ENCODE measurements around the gene GLG1.
A peak's percentile ranks its signal among the peaks of the same experiment; 100 is the strongest.

Gene GLG1

DNA sequence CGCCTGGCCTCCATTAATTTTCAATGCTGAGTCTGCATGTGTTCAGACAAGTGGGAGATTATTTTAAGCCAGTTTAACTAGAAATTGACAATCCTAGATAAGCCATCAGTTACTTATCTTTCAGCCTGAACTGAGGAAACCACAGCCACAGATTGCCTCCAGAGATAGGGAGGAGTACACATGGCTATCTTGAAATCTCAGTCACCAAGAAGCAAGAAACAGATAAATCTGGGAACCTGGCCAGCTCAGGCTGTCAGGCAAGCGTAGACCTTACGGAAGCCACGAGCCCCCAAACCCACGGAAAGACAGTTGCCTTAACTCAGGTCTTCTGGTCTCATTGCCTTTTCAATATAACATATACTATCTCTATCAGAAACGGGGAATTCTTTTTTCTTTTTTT lies 2.0 kb upstream of the GLG1 start:
- DNase-seq (ENCODE audit: low read depth), result no peak

DNA sequence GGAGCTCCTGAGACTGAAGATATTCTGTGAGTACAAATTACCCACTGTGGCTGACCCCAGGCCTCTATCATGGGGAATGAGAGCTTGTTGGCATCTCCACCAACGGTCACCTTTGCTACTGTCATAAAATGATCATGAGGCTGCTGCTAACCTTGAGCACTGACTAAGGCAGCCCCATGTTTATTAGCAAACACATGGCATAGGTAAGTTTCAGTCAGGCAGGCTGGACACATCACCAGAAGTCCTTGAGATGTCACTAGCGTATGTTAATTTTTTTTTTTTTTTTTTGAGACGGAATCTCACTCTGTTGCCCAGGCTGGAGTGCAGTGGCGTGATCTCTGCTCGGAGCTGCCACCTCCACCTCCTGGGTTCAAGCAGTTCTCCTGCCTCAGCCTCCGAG lies 1.5 kb upstream of the GLG1 start:
- DNase-seq (ENCODE audit: low read depth), result no peak

DNA sequence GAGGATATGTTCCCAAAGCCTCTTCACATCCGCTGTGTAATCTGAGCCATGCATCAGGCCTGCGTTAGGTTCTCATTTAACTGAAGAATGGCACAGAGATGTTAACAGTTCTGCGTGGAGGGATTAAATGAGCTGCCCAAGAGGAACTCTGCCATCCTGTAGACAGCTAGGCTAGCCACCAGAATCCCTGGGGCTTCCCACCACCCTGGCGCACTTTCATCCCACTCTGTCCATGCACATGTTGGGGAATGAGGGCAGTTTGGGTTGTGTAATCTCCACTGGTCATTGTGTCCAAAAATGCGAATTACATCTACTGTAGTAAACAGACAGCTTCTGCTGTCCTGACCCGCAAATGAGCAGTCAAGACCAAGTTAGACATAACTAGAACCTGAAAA lies 1.0 kb upstream of the GLG1 start:
- DNase-seq (ENCODE audit: low read depth), result peak; percentile 65

DNA sequence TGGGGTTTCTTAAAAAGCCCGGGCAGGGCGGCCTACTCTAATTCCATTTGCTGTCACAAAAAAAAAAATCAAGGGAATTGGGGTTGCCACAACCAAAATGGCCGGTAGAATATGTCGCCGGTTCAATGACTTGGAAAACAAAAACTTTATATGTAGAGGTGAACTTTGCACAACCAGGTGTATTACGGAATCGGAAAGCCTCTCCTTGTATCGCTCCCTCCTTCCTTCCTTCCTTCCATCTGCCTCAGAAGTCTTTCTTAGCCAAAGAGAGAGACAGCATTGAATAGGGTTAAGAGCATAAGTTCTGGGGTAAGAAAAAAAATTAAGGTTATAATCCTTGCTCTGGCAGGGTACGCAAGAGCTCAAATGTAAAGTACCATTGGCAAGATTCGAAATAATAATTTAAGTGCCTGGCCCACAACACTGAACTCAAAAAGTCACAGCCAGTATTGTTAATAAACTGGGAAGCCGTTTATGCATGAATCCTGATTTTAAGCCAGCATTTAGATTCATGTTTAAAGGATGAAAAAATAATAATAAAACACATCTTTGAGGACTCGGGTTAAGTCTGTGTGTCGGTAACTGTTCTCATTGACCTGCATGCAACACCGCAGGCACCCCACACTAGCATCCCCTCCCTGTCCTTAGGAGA lies 522 bp upstream of the GLG1 start:
- no peak for DNase-seq (ENCODE audit: low read depth)

DNA sequence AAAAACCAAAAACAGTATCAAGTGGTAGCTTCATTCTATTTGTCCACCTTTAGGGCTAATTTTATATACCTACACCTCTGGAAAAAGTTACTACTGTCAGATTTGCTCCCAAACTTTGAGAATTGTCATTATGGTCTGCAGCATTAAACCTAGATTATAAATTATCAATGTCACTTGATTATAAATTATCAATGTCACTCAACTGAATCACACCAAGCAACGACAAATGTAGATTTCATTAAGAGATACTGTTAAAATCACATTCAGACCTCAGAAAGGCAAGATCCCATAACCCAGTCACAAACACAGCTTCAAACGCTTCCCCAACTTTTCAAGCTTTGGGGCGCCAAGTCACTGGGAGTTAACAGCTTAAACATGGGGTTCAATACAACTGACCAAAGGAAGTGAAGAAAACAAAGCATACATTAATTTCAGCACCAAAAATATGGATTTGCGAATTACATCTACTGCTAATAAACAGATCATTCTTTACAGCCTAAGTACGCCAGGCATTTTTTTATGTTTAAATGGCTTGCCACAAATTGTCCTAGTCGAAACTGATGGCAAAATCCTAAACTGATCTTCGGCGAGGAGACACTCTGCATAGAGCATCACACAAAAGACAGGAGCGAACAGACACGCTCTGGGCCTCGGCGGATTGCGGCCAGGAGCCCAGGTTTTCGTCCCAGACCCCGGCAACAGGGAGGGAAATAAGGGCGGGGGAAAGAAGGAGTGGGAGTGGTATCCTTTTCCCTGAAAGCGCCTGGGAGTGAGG lies 981 bp downstream of the GLG1 start:
- DNase-seq (ENCODE audit: low read depth), result no peak

DNA sequence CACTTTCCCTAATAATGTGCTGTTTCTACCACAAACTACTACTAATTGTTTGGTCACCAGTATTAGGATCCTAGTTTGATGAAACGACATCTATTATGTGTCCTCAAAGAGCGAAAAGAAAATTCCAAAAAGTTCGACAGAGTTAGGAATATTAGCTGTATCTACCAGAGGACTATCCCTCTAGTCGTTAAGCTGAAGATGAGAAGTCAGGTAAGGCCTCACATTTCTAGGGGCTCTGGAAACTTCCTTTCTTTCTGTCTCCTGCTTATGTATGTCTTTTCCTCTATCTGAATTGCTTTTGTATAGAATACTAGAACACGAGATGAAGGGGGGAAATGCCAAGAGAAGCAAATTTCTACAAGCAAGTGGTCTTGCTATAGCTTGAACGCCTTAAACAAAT lies 1.6 kb downstream of the GLG1 start:
- DNase-seq (ENCODE audit: low read depth), result no peak

DNA sequence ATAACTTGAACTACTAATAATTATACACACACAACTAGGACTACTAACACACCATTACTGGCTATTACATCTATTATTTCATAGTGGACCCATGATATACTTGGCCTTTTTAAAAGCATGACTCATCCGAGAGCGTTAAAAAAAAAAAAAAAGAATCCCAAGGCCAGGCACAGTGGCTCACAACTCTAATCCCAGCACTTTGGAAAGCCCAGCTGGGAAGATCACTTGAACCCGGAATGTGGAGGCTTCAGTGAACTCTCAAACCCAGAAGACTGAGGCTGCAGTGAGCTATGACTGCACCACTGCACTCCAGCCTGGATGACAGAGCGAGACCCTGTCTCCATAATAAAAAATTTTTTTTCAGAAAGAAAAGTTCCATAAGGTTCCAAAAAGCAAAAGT lies 3.1 kb downstream of the GLG1 start:
- DNase-seq (ENCODE audit: low read depth), result peak; percentile 44

DNA sequence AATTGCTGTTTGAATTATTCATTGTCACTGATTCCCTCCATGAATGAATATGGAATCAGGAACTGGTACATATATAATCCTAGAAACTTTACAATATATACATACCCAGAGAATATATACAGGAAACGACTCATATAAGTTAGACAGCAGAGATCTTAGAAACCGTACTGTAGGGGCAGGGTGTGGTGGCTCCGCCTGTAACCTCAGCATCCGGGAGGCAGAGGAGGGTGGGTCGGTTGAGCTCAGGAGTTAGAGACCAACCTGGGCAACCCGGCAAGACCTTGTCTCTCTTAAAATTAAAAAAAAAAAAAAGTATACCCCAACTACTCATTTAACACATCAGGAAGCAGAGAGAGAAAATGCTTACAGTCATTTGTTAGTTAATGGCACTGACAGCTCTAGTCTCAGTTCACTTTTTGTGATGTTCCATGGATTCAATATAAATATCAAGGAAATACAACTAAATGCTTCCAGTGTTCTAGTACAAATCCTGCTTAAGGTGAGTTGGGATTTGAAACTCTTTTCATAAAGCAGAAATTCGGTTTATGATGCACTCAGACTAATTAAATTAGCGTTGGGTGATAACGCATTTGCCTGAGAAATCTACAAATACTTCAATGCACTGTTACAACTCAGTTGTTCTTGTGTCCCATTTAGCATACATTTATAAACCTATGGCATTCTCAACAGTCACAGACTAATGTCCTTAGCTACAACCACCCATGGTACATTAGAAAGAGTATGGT lies 5.6 kb downstream of the GLG1 start:
- DNase-seq (ENCODE audit: low read depth), result no peak

DNA sequence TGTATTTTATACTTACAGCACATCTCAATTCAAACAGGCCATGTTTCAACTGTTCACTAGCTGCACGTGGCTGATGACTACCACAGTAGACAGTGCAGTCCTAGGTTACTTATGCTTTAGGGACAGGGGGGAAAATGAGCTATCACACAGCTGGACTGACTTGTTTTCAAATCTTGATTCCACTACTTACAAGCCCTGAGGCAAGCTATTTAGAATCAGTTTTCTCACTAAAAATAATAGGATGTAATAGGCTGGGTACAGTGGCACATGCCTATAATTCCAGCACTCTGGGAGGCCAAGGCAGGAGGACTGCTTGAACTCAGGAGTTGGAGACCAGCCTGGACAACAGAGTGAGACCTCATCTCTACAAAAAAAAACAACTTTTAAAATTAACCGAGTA lies 10.3 kb downstream of the GLG1 start:
- no peak for DNase-seq (ENCODE audit: low read depth)

DNA sequence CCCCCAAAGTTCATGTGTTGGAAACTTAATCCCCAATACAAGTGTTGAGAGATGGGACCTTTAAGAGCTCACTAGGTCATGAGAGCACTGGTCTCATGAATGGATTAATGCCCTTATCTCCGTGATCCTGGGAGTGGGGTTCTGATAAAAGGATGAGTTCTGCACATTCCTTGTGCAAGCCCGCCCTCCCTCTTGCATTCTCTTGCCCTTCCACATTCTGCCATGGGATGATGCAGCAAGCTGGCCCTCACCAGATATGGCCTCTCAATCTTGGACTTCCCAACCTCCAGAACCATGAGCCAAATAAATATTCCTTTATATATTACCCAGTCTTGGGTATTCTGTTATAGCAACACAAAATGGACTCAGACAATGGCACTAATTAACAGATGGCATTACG lies 14.1 kb downstream of the GLG1 start:
- no peak for DNase-seq (ENCODE audit: low read depth)

DNA sequence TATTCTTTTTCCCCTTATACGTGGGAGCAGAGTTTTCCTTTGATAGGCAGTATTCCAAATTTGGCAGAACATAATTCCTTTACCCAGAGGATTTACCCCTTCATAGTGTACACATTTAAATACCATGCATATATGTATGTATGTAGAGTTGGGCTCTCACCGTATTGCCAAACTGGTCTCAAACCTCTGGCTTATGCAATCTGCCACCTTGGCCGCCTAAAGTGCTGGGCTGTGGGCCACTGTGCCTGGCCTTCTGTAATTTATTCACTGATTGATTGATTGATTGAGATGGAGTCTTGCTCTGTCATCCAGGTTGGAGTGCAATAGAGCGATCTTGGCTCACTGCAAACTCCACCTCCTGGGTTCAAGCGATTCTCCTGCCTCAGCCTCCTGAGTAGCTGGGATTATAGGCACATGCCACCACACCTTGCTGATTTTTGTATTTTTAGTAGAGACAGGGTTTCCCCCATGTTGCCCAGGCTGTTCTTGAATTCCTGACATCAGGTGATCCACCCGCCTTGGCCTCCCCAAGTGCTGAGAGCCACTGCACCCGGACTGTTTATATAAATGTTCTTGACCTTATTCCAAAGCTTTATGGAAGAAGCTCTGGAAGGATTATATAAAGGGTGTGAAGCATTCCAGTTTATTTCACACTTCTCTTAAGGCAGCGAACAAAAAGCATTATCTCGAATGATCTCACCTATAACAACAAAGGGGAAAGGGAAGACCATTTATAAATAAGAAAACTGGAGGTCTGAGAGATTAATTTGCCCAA lies 14.9 kb downstream of the GLG1 start:
- DNase-seq (ENCODE audit: low read depth), result no peak

DNA sequence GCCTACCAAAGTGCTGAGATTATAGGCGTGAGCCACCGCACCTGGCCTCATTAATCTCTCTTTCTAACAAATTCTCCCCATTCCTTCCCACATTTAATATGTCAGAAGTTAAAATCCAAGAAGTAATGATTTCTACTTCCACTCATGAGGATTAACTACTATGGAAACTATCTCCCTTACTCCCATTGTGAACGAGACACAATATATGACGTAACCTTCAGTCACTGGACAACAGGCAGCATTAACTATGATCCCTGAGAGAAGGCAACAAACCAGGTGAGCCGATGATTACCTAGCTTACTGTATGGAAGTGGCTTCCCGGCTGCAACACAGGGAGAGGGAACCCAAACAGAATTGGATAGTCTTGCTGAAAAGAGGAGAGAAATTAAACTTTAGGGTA lies 20.0 kb downstream of the GLG1 start:
- DNase-seq (ENCODE audit: low read depth), result no peak

DNA sequence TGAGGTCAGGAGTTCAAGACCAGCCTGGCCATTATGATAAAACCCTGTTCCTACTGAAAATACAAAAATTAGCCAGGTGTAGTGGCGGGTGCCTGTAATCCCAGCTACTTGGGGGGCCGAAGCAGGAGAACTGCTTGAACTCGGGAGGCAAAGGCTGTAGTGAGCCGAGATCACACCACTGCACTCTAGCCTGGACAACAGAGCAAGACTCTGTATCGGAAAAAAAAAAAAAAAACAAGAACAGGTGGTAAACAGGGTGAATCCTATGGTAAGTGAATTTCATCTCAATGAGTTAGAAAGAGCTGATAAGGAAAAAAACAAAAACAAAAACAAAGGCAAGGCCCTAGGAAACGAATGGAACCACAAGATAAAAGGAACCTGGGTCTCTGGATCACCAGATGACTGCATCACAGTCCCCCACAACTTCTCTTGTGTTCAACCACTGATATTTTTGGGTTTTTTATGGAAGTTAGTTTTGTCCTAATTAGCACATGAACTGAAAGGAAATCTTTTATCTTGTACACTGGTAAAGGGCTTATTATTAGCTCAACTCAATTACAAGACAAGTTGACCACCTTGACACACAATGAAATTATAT lies 21.0 kb downstream of the GLG1 start:
- DNase-seq (ENCODE audit: low read depth), result no peak

DNA sequence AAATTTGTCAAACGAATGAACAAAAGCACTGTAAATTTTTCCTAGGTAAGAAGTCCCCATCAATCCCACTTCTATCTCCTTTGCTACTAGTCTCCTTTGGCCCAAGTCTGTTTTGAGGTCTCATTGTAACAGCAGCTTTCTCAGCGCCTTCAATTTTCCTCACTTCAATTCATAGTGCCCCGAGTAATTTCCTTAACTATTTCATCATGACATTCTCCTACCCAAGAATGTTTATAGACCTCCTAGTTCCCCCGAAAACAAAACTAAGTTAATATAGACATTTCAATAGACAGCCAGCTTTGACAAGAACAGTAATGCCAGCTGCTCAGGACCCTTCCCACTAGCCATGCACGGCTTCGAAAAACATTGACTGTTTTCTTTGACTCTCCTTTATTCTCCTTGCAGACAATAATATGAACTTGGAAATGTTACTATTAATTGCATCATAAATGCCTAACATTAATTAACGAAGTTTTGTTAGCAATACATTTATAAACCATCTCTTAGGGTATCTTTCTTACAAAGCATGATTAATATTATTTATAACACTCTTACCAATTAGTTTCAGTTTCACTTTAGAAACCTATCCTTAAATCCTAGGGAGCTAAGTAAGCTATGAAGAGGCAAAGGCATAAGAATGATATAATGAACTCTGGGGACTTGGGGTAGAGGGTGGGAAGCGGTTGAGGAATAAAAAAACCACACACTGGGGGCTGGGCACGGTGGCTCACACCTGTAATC lies 22.8 kb downstream of the GLG1 start:
- DNase-seq (ENCODE audit: low read depth), result no peak

DNA sequence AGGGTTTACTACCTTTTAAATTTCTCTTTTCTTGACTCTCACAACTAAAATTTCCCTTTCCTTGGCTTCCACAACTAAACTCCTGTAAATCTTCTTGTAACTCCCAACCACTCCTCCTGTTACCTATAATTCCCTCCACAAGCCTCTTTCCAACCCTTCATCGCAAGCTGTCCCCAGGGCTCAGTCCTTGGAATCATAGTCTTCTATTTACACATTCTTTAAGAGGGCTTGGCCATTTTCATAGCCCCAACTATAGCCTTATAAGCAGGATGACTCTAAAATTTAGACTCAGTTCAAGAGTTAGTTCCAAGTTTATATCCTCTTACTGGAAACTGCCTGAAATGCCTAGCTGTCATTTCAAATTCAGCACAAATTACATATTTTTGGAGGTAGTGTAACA lies 23.9 kb downstream of the GLG1 start:
- DNase-seq (ENCODE audit: low read depth), result no peak

DNA sequence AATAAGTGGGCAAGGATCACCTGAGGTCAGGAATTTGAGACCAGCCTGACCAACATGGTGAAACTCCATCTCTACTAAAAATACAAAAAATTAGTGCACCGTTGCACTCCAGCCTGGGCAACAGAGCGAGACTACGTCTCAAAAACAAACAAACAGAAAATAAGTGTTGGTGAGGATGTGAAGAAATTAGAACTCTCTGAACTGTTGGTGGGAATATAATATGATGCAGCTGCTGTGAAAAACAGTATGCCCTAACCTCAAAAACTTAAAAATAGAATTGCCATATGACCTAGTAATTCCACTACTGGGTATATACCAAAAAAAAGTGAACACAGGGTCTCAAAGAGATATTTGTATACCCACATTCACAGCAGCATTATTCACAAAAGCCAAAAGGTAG lies 26.1 kb downstream of the GLG1 start:
- DNase-seq (ENCODE audit: low read depth), result no peak

DNA sequence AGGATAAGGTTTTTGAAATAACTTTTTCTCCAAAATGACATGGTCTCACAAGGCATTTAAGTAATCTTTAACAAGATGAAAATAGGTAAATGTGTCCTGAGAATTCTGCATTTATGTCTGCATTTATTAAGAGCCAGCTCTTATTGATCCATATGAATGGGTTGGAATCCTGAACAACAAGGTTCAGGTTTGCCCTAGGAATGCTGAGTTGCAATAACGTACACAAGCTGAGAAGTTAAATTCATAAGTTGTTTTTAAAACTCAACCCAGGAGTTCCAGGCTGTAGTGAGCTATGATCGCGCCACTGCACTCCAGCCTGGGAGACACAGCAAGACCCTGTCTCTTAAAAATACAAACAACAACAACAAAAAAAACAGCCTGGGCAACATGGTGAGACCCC lies 28.1 kb downstream of the GLG1 start:
- no peak for DNase-seq (ENCODE audit: low read depth)

DNA sequence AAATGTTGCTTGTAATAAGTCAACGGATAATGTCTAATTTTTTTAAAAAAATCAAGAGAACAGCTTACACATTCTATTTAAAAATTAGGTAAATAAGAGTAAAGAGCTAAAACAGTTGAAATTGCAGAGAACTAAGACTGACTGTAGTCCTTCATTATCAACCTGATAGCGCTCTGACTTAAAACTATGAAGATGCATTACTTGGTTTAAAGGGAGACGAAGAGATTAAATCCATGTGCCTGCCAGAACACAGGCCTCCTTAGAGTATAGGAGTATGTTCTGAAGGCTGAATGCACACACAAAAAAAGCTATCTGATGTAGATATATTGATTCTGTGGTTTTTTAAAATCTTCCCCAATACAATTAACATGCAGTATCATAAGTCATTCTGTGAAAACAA lies 28.5 kb downstream of the GLG1 start:
- DNase-seq (ENCODE audit: low read depth), result no peak

DNA sequence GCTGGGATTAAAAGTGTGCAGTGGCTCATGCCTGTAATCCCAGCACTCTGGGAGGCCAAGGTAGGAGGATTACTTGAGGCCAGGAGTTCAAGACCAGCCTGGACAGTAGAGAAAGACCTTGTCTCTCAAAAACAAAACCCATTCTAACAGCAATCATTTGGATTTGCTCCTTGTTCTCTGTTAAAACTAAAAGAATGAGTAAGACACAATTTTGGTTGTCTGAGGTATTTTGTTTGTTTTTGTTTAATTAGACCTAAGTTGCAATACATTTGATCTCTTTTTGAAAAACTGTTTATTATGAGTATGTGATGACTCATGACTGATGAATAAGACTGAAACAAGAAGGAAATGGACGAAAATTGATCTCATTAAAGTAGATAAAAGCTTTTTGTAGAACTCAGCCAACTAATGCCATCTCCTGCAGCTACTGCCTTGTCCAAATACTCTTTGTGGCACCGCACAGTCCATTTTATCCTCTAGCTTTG lies 29.0 kb downstream of the GLG1 start:
- DNase-seq (ENCODE audit: low read depth), result peak; percentile 64

DNA sequence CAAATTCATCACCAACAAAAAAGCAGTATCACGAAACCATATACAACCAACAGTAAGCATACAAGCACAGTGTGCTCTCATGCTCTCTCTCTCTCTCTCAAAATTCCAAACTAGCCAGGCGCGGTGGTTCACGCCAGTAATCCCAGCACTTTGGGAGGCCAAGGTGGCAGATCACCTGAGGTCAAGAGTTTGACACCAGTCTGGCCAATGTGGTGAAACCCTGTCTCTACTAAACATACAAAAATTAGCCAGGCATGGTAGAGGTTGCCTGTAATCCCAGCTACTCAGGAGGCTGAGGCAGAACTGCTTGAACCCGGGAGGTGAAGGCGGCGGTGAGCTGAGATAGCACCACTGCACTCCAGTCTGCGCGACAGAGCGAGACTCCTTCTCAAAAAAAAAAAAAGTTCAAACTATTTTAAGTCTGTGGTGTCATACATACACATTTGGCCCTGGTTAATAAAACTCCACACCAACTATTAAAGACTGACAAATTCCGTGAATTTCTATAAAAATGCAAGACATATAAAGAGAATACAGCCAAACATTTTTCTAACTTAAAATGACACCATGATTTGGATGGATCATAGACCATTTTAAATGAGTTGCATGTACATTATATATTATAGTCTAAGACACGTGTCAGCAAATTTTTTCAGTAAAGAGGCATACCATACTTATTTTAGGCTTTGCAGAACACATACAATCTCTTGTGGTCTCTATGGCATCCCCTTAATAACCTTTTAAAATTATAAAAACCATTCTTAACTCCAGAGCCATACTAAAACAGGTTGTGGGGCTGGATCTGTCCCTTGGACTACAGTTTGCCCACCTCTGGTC lies 30.9 kb downstream of the GLG1 start:
- no peak for DNase-seq (ENCODE audit: low read depth)
